ENCODE measurements around the gene ADAMTS6.
"Not testable (repeated sequence)": the region's sequence is repeated elsewhere in the genome, so short reads cannot be mapped to it uniquely, and the experiment has no call there.

The ADAMTS6 gene

GRCh38 chr5:65468633-65469032 lies 13.1 kb downstream of the ADAMTS6 start:
- DNase-seq (ENCODE audit: low spot score), result no peak

- no peak for DNase-seq (ENCODE audit: low spot score)
Observed at GRCh38 chr5:65462139-65462705, 19.5 kb downstream of the ADAMTS6 start.

DNA sequence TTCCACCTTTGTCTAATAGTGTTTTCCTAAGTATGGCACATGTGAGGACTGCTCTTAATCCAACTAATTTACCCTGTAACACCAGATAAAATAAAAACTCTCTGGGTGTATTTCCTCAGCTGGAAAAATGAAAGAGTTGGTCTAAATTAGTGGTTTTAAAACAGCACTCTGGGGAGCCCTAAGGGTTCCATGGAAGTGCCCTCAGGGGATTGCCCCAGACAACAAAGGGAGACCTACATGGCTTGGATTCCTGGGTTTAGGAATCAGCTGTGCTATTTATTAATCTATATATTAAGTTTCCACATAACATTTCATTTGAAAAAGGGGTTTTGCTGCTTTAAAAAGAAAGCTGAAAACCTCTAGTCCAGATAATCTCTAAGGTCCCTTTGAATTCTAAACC lies 20.2 kb downstream of the ADAMTS6 start:
- DNase-seq (ENCODE audit: low spot score), result no peak

DNA sequence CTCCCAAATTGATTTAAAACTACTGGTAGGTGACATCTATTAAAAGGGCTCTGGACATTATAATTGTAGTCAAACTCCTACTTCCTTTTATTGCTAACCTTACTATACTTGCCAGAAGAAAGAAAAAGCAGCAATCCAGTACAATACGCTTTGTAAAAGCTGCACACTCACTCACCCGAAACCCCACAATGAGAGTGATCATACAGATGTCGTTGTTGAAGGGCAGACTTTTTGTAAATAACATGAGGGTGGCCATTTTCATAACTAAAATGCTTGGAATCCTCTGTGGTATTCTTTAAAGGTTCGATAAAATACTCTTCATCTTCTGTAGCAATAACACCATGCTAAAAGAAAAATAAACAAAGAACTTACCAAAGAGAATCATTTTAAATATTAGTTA lies 21.7 kb downstream of the ADAMTS6 start:
- DNase-seq (ENCODE audit: low spot score), result no peak

DNA sequence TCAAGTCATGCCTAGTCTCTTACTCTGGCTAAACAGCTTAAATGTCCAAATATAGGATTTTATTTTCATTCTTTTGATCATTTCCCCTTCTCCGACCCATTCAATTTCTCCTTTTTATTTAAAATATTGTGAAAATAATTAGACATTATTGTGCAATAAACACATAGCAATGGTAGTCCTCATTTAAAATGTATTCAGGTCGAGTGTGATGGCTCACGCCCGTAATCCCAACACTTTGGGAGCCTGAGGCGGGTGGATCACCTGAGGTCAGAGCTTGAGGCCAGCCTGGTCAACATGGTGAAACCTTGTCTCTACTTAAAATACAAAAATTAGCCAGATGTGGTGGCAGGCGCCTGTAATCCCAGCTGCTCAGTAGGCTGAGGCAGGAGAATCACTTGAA lies 26.7 kb downstream of the ADAMTS6 start:
- DNase-seq (ENCODE audit: low spot score), result no peak

GRCh38 chr5:65451436-65451835 lies 30.3 kb downstream of the ADAMTS6 start:
- no peak for DNase-seq (ENCODE audit: low spot score)

- no peak for DNase-seq (ENCODE audit: low spot score)
Observed at GRCh38 chr5:65446682-65447081, 35.0 kb downstream of the ADAMTS6 start.

DNA sequence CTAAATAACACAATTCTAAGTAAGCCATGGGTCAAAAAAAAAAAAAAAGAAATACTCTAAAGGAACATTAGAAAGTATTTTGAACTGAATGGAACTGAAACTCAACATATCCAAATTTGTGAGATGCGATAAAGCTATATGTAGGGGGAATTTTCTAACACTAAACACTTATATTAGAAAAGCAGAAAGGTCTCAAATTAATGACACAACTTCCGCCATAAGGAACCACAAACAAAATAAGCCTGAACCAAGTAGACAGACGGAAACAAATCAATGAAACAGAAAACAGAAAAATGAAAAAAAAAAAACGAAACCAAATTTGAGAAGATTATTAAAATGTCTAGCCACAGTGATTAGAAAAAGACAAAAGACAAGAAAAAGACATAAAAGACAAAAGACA lies 39.9 kb downstream of the ADAMTS6 start:
- DNase-seq (ENCODE audit: low spot score), result no peak

DNA sequence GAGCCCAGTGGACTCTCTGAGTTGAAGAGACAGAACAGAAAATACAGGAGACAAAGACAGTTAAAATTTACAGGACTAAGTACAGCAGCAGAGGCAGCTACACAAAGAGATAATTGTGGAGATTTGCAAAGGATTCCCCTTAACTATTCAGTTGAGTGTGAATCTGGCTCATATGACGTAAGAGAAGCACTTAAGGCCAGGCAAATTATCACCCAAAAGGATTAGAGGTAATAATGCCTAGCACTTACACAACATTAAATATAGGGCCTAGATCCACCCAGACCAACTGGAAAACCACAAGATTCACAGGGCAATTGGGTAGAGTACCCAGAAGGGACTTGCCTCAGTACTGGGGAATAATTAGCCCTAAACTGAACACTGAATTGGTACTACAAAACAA lies 41.3 kb downstream of the ADAMTS6 start:
- no peak for DNase-seq (ENCODE audit: low spot score)

DNA sequence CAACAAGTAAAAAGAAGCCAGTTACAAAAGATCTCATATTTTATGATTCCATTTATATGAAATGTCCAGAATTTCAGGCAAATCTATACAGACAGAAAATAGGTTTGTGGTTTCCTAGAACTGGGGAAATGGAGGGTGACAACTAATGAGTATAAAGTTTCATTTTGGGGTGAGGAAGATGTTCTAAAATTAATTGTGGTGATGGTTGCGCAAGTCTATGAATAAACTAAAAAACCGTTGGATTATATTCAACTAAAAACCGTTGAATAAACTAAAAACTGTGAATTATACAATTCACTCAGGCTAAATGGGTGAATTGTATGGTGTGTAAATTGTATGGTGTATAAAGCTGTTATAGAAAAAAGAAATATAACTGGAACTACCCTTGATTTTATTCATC lies 47.6 kb downstream of the ADAMTS6 start:
- DNase-seq (ENCODE audit: low spot score), result no peak

DNA sequence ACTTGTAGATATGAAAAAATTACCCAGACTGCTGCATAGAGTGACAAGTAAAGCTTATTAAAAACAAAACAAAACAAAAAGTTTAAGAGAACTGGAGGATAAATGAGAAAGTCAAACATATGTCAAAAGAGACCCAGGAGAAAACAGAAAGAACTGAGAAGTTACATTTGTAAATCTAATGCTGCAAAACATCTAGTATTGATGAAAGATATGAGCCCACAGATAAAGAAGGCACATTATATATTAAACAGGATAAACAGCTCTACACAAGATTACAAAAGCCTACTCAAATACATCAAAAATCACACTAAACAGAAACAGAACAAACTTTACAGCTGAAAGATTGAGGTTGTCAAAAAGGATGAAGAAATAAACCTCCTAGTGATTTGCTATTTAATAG lies 55.1 kb downstream of the ADAMTS6 start:
- DNase-seq (ENCODE audit: low spot score), result no peak

DNA sequence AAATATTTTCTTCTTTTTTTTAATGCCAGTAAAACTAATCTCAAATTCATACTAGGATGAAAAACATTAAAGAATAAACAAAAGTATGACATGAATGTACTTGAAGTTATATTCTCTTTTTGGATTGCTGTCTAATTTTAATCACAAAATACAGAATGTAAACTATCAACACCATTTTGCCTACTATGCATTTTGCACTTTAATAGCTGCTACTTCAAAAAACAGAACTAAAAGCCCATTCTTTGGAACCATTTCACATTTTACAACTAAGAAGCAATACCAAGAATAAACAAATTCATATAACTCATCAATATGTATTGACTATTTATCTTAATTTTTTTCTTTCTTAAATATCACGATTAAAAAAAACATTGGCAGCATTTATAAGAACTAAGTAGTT lies 58.1 kb downstream of the ADAMTS6 start:
- no peak for DNase-seq (ENCODE audit: low spot score)

- no peak for DNase-seq (ENCODE audit: low spot score)
Observed at GRCh38 chr5:65418661-65419060, 63.1 kb downstream of the ADAMTS6 start.

GRCh38 chr5:65413822-65414221 lies 67.9 kb downstream of the ADAMTS6 start:
- DNase-seq (ENCODE audit: low spot score), result no peak

- no peak for DNase-seq (ENCODE audit: low spot score)
Observed at GRCh38 chr5:65412842-65413241, 68.9 kb downstream of the ADAMTS6 start.

- DNase-seq (ENCODE audit: low spot score), result no peak
Observed at GRCh38 chr5:65411356-65411755, 70.4 kb downstream of the ADAMTS6 start.

DNA sequence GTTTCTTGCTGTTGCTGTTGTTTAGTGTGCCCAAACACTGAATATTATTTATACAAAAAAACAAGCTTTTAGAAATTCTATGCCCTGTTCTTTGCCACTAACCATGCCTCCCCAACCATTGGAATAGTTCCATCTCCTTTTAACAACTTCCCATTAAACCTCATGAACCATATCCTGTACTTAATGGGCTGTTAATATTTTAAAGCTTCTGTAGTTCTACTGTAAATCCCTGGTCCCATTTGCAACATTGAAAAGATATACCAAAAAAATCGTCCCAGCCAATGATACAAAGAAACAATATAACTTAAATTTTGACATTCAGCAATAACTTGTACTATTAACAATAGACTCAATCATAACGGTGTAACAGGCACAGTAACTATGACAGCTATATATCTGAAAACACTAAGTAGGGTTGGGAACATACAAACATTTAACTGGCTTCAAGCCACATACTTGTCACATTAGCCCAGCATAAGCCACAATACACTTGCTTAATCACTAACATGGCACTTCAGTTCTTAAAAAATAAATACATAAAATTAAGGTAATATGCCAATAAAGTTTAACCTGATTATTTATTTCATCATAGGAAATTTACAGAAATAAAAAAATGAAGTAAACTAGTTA lies 86.1 kb downstream of the ADAMTS6 start:
- no peak for DNase-seq (ENCODE audit: low spot score)

- no peak for DNase-seq (ENCODE audit: low spot score)
Observed at GRCh38 chr5:65394087-65394486, 87.6 kb downstream of the ADAMTS6 start.

GRCh38 chr5:65391591-65391990 lies 90.1 kb downstream of the ADAMTS6 start:
- no peak for DNase-seq (ENCODE audit: low spot score)

- DNase-seq (ENCODE audit: low spot score), result peak; percentile 41
Observed at GRCh38 chr5:65390208-65390607, 91.5 kb downstream of the ADAMTS6 start.

GRCh38 chr5:65383859-65384258 lies 97.9 kb downstream of the ADAMTS6 start:
- no peak for DNase-seq (ENCODE audit: low spot score)

GRCh38 chr5:65382582-65382981 lies 99.1 kb downstream of the ADAMTS6 start:
- no peak for DNase-seq (ENCODE audit: low spot score)

GRCh38 chr5:65370505-65370904 lies 111.2 kb downstream of the ADAMTS6 start:
- not testable (repeated sequence) for DNase-seq (ENCODE audit: low spot score)

- DNase-seq (ENCODE audit: low spot score), result no peak
Observed at GRCh38 chr5:65366655-65367054, 115.1 kb downstream of the ADAMTS6 start.

Measured in SK-N-DZ (cell line).